Heart left ventricle (tissue), 13 donors: Measurements from ENCODE around the gene DMGDH.

ENCODE experiments used
- CTCF ChIP-seq, 12 donors: fragments of 200-600 bp; sonication (generic) in 4 of 12; IDR thresholded peaks; one replicate each; pipeline versions ENCODE4 v1.5.0 to v1.8.0; 2018 to 2022; ENCODE audit warnings: antibody characterized with exemption in 12 of 12, mild to moderate bottlenecking in 5 of 12
- POLR2A ChIP-seq, 2 donors: fragments of 450-650 bp; IDR thresholded peaks; one replicate each; pipeline ENCODE4 v1.6.1; 2017; ENCODE audit warnings: antibody characterized with exemption in 2 of 2, mild to moderate bottlenecking in 2 of 2, moderate library complexity in 2 of 2
- donor health status: ischemic (EF 13 %, LVEDD 7.1; RV severe dilation, severe dysfunction).
- donor health status: DM: no; HTN: yes; CAD: no.
- donor health status: DM: no; HTN: no; CAD: no.
- donor health status: ischemic (EF 25% LVEDD 6.9; RV normal size, moderate dysfunction).
- donor health status: ischemic (EF 25% LVEDD 5.7; RV mildly dilated, moderate dysfunction).
- donor health status: ischemic (EF 35%, LVEDD 5.7; RV mildly dilated, moderate dysfunction).
- donor health status: nonischemic (EF 11% LVEDD 7.7; RV severe dilation, severe dysfunction).
- donor health status: DM: yes; HTN: yes; CAD: no.
- donor health status: PGD.
- donor health status: ischemic (EF 29% LVEDD 5.4; RV normal size, mild dysfunction).
- donor health status: nonischemic (EF 23%, LVEDD 6.1; RV moderate dilation, normal function).

GRCh38 chr5:79023348-79023747 lies 46.1 kb downstream of the DMGDH start:
- TF ChIP-seq CTCF (IDR thresholded peaks at IDR 0.05) (no peak), POLR2A (IDR thresholded peaks at IDR 0.05) (no peak)
